ENCODE measurements around the gene CHRM5. TPM values are rescaled to one million over a fixed set of nuclear protein-coding genes. Genes with fewer than 3 reads are reported as not detected.

Gene CHRM5
- total RNA-seq, 1 donor from 2014 or later: 0.07 TPM

- Histone ChIP-seq H3K79me2 (ENCODE audit: insufficient read depth, low read length) (peaks cover 19% of the 10 kb centered on the region), H4K20me1 (ENCODE audit: insufficient read depth, low read length) (peaks cover 3% of the 10 kb centered on the region), H3K4me1 (ENCODE audit: insufficient read depth, low read length) (peaks cover 11% of the 10 kb centered on the region), H3K27me3 (ENCODE audit: insufficient read depth, low read length) (no peaks in the 10 kb centered on the region), H3K4me3 (ENCODE audit: insufficient read depth, low read depth, low read length) (no peak overlapping the region), H3K27ac (ENCODE audit: low read depth, low read length) (no peak overlapping the region), H2AFZ (ENCODE audit: low read depth, low read length) (no peak overlapping the region), H3K9me3 (ENCODE audit: insufficient read depth, low read depth, low read length) (no peaks in the 10 kb centered on the region), H3K36me3 (ENCODE audit: insufficient read depth, low read length) (no peaks in the 10 kb centered on the region), H3K4me2 (ENCODE audit: low read length) (no peak overlapping the region), H3K9ac (ENCODE audit: low read length) (no peak overlapping the region)
- H3K9me3 Mint-ChIP-seq (ENCODE audit: unreplicated experiment): no peaks in the 10 kb centered on the region
- DNase-seq (ENCODE audit: low read depth) (no peak), FAIRE-seq (no peak)
- peaks cover 36% of the 10 kb centered on the region for H3K4me1 Mint-ChIP-seq (ENCODE audit: low read depth, unreplicated experiment)
- TF ChIP-seq, protein P1, sequence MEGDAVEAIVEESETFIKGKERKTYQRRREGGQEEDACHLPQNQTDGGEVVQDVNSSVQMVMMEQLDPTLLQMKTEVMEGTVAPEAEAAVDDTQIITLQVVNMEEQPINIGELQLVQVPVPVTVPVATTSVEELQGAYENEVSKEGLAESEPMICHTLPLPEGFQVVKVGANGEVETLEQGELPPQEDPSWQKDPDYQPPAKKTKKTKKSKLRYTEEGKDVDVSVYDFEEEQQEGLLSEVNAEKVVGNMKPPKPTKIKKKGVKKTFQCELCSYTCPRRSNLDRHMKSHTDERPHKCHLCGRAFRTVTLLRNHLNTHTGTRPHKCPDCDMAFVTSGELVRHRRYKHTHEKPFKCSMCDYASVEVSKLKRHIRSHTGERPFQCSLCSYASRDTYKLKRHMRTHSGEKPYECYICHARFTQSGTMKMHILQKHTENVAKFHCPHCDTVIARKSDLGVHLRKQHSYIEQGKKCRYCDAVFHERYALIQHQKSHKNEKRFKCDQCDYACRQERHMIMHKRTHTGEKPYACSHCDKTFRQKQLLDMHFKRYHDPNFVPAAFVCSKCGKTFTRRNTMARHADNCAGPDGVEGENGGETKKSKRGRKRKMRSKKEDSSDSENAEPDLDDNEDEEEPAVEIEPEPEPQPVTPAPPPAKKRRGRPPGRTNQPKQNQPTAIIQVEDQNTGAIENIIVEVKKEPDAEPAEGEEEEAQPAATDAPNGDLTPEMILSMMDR (IDR thresholded peaks at IDR 0.05; ENCODE audit: insufficient read depth, low read depth, low read length): no peak
- no peak for TF ChIP-seq EZH2 (IDR thresholded peaks at IDR 0.05; ENCODE audit: insufficient read depth, low read length)
- no peak overlapping the region for H3K27ac Mint-ChIP-seq (ENCODE audit: unreplicated experiment)
- H3K36me3 Mint-ChIP-seq (ENCODE audit: low read depth, unreplicated experiment): no peaks in the 10 kb centered on the region
- H3K27me3 Mint-ChIP-seq (ENCODE audit: low read depth, unreplicated experiment): no peaks in the 10 kb centered on the region
- H3K4me3 Mint-ChIP-seq (ENCODE audit: unreplicated experiment): no peak overlapping the region
These were observed 14.2 kb downstream of the CHRM5 start for GRCh38 chr15:33982516-33982915.

- Histone ChIP-seq H3K27me3 (ENCODE audit: insufficient read depth, low read length) (no peaks in the 10 kb centered on the region), H3K4me3 (ENCODE audit: insufficient read depth, low read depth, low read length) (no peak overlapping the region), H3K36me3 (ENCODE audit: insufficient read depth, low read length) (no peaks in the 10 kb centered on the region), H3K27ac (ENCODE audit: low read depth, low read length) (peak overlapping the region; percentile 79), H4K20me1 (ENCODE audit: insufficient read depth, low read length) (peaks cover 8% of the 10 kb centered on the region), H3K4me2 (ENCODE audit: low read length) (peak overlapping the region; percentile 60), H3K9me3 (ENCODE audit: insufficient read depth, low read depth, low read length) (no peaks in the 10 kb centered on the region), H3K4me1 (ENCODE audit: insufficient read depth, low read length) (peaks cover 19% of the 10 kb centered on the region), H2AFZ (ENCODE audit: low read depth, low read length) (peak overlapping the region; percentile 27), H3K79me2 (ENCODE audit: insufficient read depth, low read length) (peaks cover 27% of the 10 kb centered on the region), H3K9ac (ENCODE audit: low read length) (peak overlapping the region; percentile 67)
- TF ChIP-seq, protein P1 (IDR thresholded peaks at IDR 0.05; ENCODE audit: insufficient read depth, low read depth, low read length): no peak
- TF ChIP-seq EZH2 (IDR thresholded peaks at IDR 0.05; ENCODE audit: insufficient read depth, low read length): no peak
- H3K36me3 Mint-ChIP-seq (ENCODE audit: low read depth, unreplicated experiment): no peaks in the 10 kb centered on the region
- H3K27ac Mint-ChIP-seq (ENCODE audit: unreplicated experiment): peak overlapping the region; percentile 97
- peaks cover 49% of the 10 kb centered on the region for H3K4me1 Mint-ChIP-seq (ENCODE audit: low read depth, unreplicated experiment)
- peak; percentile 93 for DNase-seq (ENCODE audit: low read depth)
- FAIRE-seq: peak; percentile 76
- no peaks in the 10 kb centered on the region for H3K27me3 Mint-ChIP-seq (ENCODE audit: low read depth, unreplicated experiment)
- H3K9me3 Mint-ChIP-seq (ENCODE audit: unreplicated experiment): no peaks in the 10 kb centered on the region
- H3K4me3 Mint-ChIP-seq (ENCODE audit: unreplicated experiment): no peak overlapping the region
These were observed 17.0 kb downstream of the CHRM5 start for GRCh38 chr15:33985287-33985686.

DNA sequence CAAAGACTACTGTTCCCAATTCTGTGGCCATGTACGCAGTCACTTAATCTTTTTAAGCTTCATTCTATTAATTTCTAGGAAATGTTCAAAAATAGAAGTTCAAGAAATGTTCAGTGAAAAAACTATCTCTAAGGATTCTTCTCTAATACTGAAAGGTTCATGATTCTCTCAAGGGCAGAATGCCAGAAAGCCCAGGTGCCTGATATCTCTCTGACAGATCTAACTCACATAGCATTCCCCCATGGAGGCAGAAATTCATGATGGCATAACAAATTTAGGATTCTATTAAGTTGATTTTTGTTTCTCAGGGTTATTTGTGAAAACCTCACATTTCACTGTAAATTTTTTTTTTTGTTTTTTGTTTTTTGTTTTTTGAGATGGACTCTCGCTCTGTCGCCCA is 17.5 kb downstream of the CHRM5 start:
- no peaks in the 10 kb centered on the region for H3K36me3 Mint-ChIP-seq (ENCODE audit: low read depth, unreplicated experiment)
- no peak overlapping the region for H3K4me3 Mint-ChIP-seq (ENCODE audit: unreplicated experiment)
- no peak for TF ChIP-seq EZH2 (IDR thresholded peaks at IDR 0.05; ENCODE audit: insufficient read depth, low read length)
- H3K9me3 Mint-ChIP-seq (ENCODE audit: unreplicated experiment): no peaks in the 10 kb centered on the region
- FAIRE-seq (no peak), DNase-seq (ENCODE audit: low read depth) (peak; percentile 36)
- peaks cover 19% of the 10 kb centered on the region for H3K4me1 ChIP-seq (ENCODE audit: insufficient read depth, low read length)
- H3K27ac ChIP-seq (ENCODE audit: low read depth, low read length): peak overlapping the region; percentile 79
- H3K4me3 ChIP-seq (ENCODE audit: insufficient read depth, low read depth, low read length): no peak overlapping the region
- H3K27me3 ChIP-seq (ENCODE audit: insufficient read depth, low read length): no peaks in the 10 kb centered on the region
- H3K9ac ChIP-seq (ENCODE audit: low read length): peak overlapping the region; percentile 67
- peak overlapping the region; percentile 96 for H3K27ac Mint-ChIP-seq (ENCODE audit: unreplicated experiment)
- peaks cover 27% of the 10 kb centered on the region for H3K79me2 ChIP-seq (ENCODE audit: insufficient read depth, low read length)
- peaks cover 49% of the 10 kb centered on the region for H3K4me1 Mint-ChIP-seq (ENCODE audit: low read depth, unreplicated experiment)
- no peak overlapping the region for H2AFZ ChIP-seq (ENCODE audit: low read depth, low read length)
- H3K27me3 Mint-ChIP-seq (ENCODE audit: low read depth, unreplicated experiment): no peaks in the 10 kb centered on the region
- H3K36me3 ChIP-seq (ENCODE audit: insufficient read depth, low read length): no peaks in the 10 kb centered on the region
- H4K20me1 ChIP-seq (ENCODE audit: insufficient read depth, low read length): peaks cover 8% of the 10 kb centered on the region
- H3K9me3 ChIP-seq (ENCODE audit: insufficient read depth, low read depth, low read length): no peaks in the 10 kb centered on the region
- H3K4me2 ChIP-seq (ENCODE audit: low read length): peak overlapping the region; percentile 60
